OCI-LY7 (cell line): ENCODE data around the gene FMNL2. TPM values are rescaled to one million over a fixed set of nuclear protein-coding genes. Genes with fewer than 3 reads are reported as not detected.

ENCODE experiments used
- BruUV-seq: library from RNA; stranded (reverse); fragments of 400-500 nt; replicated peaks from 2 replicates; lab custom pipeline; 2021; lab: Mats Ljungman, UMichigan
- CTCF ChIA-PET: fragments of 300-600 bp; sonication (Branson Sonifier 250); formaldehyde crosslinking; loops from one replicate; lab custom pipeline; 2022; ENCODE audit warnings: antibody characterized with exemption; ENCODE audit not compliant: unreplicated experiment; lab: Charles Lee
- POLR2A ChIA-PET: fragments of 300-600 bp; sonication (Branson Sonifier 250); formaldehyde crosslinking; loops from one replicate; lab custom pipeline; 2022; ENCODE audit warnings: antibody characterized with exemption; lab: Charles Lee
- DNase-seq: peaks from one replicate; pipeline ENCODE4 v3.0.0-alpha.2; 2015; ENCODE audit warnings: low spot score
- H2AFZ ChIP-seq: fragments of 200-600 bp; sonication (generic), shearing (Covaris generic); 2 replicates; pipeline ENCODE4 v1.6.1; 2014; ENCODE audit warnings: mild to moderate bottlenecking, antibody characterized with exemption, low read length, moderate library complexity
- H3K27ac ChIP-seq: fragments of 200-600 bp; sonication (generic); 2 replicates; pipeline ENCODE4 v1.5.1; 2014; ENCODE audit warnings: mixed run types, low read depth, mild to moderate bottlenecking, moderate library complexity, low read length, inconsistent platforms; ENCODE audit not compliant: poor library complexity, severe bottlenecking
- H3K36me3 ChIP-seq: fragments of 200-600 bp; sonication (generic); 2 replicates; pipeline ENCODE4 v1.6.1; 2014; ENCODE audit warnings: mild to moderate bottlenecking, antibody characterized with exemption, low read length, moderate library complexity, mixed read lengths; ENCODE audit not compliant: insufficient read depth
- H3K4me1 ChIP-seq: fragments of 200-600 bp; sonication (generic); 2 replicates; pipeline ENCODE4 v1.5.1; 2014; ENCODE audit warnings: mild to moderate bottlenecking, low read length; ENCODE audit not compliant: insufficient read depth, poor library complexity, severe bottlenecking
- H3K4me2 ChIP-seq: fragments of 200-600 bp; sonication (generic); 2 replicates; pipeline ENCODE4 v1.6.1; 2014; ENCODE audit warnings: mild to moderate bottlenecking, low read length
- H3K4me3 ChIP-seq: fragments of 200-600 bp; sonication (generic); 2 replicates; pipeline ENCODE4 v1.5.1; 2014; ENCODE audit warnings: mild to moderate bottlenecking, low read depth, low read length; ENCODE audit not compliant: poor library complexity, severe bottlenecking
- H3K79me2 ChIP-seq: fragments of 200-600 bp; sonication (generic); 2 replicates; pipeline ENCODE4 v1.6.1; 2016; ENCODE audit warnings: low read depth, mild to moderate bottlenecking, low read length, moderate library complexity, mixed read lengths; ENCODE audit not compliant: insufficient read depth
- H3K9me2 ChIP-seq: fragments of 200-600 bp; sonication (generic); 2 replicates; pipeline ENCODE4 v1.6.1; 2016; ENCODE audit warnings: mild to moderate bottlenecking, low read length, mixed read lengths; ENCODE audit not compliant: insufficient read depth
- H3K9me3 ChIP-seq: fragments of 200-600 bp; sonication (generic); 2 replicates; pipeline ENCODE4 v1.6.1; 2014; ENCODE audit warnings: mild to moderate bottlenecking, mixed run types, low read length, mixed read lengths
- H4K20me1 ChIP-seq: fragments of 200-600 bp; sonication (generic); 2 replicates; pipeline ENCODE4 v1.6.1; 2014; ENCODE audit warnings: mild to moderate bottlenecking, antibody characterized with exemption, low read length, moderate library complexity, mixed read lengths; ENCODE audit not compliant: insufficient read depth
- EZH2phosphoT487 ChIP-seq: fragments of 200-600 bp; sonication (generic); IDR thresholded peaks from 2 replicates; pipeline ENCODE4 v1.6.1; 2018; ENCODE audit warnings: low read depth, borderline replicate concordance, mild to moderate bottlenecking, mixed run types, antibody characterized with exemption, low read length, moderate library complexity, mixed read lengths
- intact Hi-C: fragments of 100-400 bp; cut with micrococcal nuclease; formaldehyde crosslinking; loops from one replicate; pipeline ENCODE4 v1.10.0; 2022; ENCODE audit not compliant: unreplicated experiment
- total RNA-seq, 2 experiments: library from RNA; depleted of rRNA in 1 of 2; stranded (reverse); fragments of >200 nt in 1 of 2; shearing (Covaris generic) in 1 of 2; gene quantifications; 2 replicates each; pipeline ENCODE4 v1.2.3, GENCODE V29; 2014 to 2022
- TF ChIP-seq, protein P1 (sequence below): fragments of 200-600 bp; sonication (generic); conservative IDR thresholded peaks from 2 replicates; pipeline ENCODE4 v1.5.1; 2014; ENCODE audit warnings: mild to moderate bottlenecking, antibody characterized with exemption, low read length, moderate library complexity, mixed read lengths

The FMNL2 gene
- total RNA-seq, 2 experiments from 2014 or later, result 0.03 to 0.21 TPM

DNA sequence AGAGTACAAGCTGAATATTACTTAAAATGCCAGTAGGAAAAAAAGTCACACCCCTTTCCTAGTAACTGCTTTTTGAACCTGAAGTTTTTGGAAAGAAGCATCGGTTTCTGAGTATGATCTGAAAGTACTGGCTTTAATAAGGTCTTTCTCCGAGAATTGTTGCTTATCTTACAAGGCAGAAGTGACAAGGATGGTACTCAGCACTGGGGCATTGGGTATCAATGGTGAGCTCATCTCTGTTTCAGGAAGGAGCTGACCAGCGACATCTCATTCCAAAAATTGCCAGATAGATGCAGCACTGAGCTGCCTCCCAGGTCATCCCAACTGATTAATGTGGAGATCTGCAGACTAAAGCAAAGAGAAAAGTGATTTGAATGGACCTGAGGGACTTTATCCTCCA is 85.4 kb downstream of the FMNL2 start:
- H3K36me3 ChIP-seq, result no peaks in the 10 kb centered on the region
- no peak overlapping the region for H3K4me3 ChIP-seq
- no peak overlapping the region for H2AFZ ChIP-seq
- no peak for TF ChIP-seq EZH2phosphoT487
- TF ChIP-seq, protein P1, sequence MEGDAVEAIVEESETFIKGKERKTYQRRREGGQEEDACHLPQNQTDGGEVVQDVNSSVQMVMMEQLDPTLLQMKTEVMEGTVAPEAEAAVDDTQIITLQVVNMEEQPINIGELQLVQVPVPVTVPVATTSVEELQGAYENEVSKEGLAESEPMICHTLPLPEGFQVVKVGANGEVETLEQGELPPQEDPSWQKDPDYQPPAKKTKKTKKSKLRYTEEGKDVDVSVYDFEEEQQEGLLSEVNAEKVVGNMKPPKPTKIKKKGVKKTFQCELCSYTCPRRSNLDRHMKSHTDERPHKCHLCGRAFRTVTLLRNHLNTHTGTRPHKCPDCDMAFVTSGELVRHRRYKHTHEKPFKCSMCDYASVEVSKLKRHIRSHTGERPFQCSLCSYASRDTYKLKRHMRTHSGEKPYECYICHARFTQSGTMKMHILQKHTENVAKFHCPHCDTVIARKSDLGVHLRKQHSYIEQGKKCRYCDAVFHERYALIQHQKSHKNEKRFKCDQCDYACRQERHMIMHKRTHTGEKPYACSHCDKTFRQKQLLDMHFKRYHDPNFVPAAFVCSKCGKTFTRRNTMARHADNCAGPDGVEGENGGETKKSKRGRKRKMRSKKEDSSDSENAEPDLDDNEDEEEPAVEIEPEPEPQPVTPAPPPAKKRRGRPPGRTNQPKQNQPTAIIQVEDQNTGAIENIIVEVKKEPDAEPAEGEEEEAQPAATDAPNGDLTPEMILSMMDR, result no peak
- no peak for DNase-seq
- no peaks in the 10 kb centered on the region for H4K20me1 ChIP-seq
- H3K27ac ChIP-seq, result no peak overlapping the region
- CTCF ChIA-PET, result no interaction called here
- no peaks in the 10 kb centered on the region for H3K4me1 ChIP-seq
- no peaks in the 10 kb centered on the region for H3K9me2 ChIP-seq
- no TSS peak for BruUV-seq
- no peaks in the 10 kb centered on the region for H3K79me2 ChIP-seq
- intact Hi-C loops, result no loop called here
- H3K9me3 ChIP-seq, result no peaks in the 10 kb centered on the region
- POLR2A ChIA-PET, result no interaction called here
- H3K4me2 ChIP-seq, result no peak overlapping the region

DNA sequence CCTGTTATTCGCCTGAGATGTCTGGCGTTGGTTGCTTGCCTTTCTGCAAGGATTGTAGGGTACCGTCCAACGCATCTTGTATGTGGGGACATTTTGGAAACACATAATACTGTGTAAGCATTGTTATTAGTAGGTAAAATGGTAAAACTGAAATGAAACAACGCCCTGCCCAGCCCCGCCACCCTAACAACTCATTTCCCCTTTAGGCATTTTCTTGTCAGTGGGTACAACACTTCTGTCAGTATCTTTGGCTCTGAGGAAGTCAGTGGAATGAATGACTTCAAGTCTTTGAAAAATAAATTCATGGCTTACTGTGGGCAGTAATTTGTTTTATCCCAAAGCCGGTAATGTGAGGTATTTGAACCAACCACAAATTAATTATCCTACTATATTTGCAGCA is 86.0 kb downstream of the FMNL2 start:
- H3K79me2 ChIP-seq, result no peaks in the 10 kb centered on the region
- H4K20me1 ChIP-seq, result no peaks in the 10 kb centered on the region
- CTCF ChIA-PET, result no interaction called here
- no peak overlapping the region for H3K4me3 ChIP-seq
- H2AFZ ChIP-seq, result no peak overlapping the region
- TF ChIP-seq, protein P1, result no peak
- TF ChIP-seq EZH2phosphoT487, result no peak
- POLR2A ChIA-PET, result no interaction called here
- DNase-seq, result no peak
- H3K4me2 ChIP-seq, result no peak overlapping the region
- no TSS peak for BruUV-seq
- no peaks in the 10 kb centered on the region for H3K36me3 ChIP-seq
- no peaks in the 10 kb centered on the region for H3K9me2 ChIP-seq
- no peak overlapping the region for H3K27ac ChIP-seq
- intact Hi-C loops, result no loop called here
- H3K9me3 ChIP-seq, result no peaks in the 10 kb centered on the region
- H3K4me1 ChIP-seq, result no peaks in the 10 kb centered on the region

DNA sequence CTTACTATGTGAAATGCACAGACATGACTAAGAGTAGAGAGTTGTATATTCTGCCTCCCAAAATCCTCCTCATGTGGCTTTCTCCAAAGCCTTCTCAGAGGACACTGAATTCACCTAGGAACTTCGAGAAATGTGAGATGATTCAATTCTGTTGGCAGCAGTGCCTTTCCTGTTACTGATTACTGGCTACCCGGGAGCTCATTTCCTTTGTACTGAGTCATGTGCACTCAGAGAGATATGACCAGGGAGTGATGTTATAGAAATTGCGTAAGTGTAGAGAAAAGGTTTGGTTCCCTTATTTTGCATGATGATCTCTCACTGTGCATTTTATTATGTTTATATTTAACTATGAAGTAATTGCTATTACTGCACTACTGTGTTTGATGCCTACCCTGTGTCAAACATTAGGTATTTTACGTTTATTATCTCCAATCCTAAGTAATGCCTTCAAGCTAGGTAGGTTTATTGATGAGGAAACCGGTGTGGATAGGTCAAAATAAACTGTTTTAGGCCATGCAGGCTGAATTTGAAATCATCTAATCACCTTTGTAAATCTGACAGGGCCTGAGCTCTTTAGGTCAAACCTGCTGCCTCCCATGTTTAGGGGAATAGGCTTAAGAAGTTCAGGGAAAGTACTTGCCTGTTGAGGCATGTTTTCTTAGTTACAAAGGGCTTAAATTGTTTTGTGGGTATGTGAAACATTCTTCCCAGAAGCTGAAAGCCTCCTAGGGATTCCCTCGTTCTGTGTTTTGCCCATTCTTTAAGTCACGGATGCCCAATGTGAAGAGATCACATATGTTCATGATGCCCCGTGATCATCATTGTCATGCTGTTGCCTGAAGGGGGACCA is 86.8 kb downstream of the FMNL2 start:
- no peak overlapping the region for H3K27ac ChIP-seq
- no peaks in the 10 kb centered on the region for H3K9me2 ChIP-seq
- H3K9me3 ChIP-seq, result no peaks in the 10 kb centered on the region
- no peaks in the 10 kb centered on the region for H3K4me1 ChIP-seq
- POLR2A ChIA-PET, result no interaction called here
- TF ChIP-seq, protein P1, result no peak
- no peak for TF ChIP-seq EZH2phosphoT487
- no peak overlapping the region for H3K4me3 ChIP-seq
- H3K79me2 ChIP-seq, result no peaks in the 10 kb centered on the region
- H4K20me1 ChIP-seq, result no peaks in the 10 kb centered on the region
- CTCF ChIA-PET, result no interaction called here
- DNase-seq, result no peak
- no peaks in the 10 kb centered on the region for H3K36me3 ChIP-seq
- BruUV-seq, result no TSS peak
- intact Hi-C loops, result no loop called here
- no peak overlapping the region for H3K4me2 ChIP-seq
- H2AFZ ChIP-seq, result no peak overlapping the region
